ENCODE data around the gene IFI44. TPM values are rescaled to one million over a fixed set of nuclear protein-coding genes. Genes with fewer than 3 reads are reported as not detected.

Gene IFI44
- total RNA-seq, 1 donor from 2014 or later: not detected

DNA sequence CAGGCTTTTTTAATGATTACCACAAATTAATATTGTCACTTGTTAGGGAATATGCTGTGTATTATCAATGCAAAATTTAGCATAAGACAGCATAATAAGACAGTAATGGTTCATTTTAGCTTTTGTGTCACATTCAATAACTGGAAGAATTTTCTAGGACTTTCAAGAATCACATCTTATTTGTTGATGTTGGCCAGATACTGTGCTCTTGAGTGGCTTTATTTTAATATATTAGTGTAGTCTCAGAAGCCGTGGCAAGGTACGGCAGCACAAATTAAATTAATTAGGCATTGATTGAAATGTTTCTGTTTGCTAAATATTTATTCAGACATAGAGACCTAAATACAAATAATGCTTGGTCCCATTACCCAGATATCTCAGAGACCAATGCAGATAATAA, 19.0 kb upstream of the IFI44 start:
- no peak overlapping the region for H3K4me3 Mint-ChIP-seq (ENCODE audit: low read depth)
- TF ChIP-seq, protein P1, sequence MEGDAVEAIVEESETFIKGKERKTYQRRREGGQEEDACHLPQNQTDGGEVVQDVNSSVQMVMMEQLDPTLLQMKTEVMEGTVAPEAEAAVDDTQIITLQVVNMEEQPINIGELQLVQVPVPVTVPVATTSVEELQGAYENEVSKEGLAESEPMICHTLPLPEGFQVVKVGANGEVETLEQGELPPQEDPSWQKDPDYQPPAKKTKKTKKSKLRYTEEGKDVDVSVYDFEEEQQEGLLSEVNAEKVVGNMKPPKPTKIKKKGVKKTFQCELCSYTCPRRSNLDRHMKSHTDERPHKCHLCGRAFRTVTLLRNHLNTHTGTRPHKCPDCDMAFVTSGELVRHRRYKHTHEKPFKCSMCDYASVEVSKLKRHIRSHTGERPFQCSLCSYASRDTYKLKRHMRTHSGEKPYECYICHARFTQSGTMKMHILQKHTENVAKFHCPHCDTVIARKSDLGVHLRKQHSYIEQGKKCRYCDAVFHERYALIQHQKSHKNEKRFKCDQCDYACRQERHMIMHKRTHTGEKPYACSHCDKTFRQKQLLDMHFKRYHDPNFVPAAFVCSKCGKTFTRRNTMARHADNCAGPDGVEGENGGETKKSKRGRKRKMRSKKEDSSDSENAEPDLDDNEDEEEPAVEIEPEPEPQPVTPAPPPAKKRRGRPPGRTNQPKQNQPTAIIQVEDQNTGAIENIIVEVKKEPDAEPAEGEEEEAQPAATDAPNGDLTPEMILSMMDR (IDR thresholded peaks at IDR 0.05; ENCODE audit: unreplicated experiment): no peak
- no peaks in the 10 kb centered on the region for H3K36me3 Mint-ChIP-seq (ENCODE audit: insufficient read depth)
- no peak overlapping the region for H3K27ac Mint-ChIP-seq
- H3K9me3 Mint-ChIP-seq (ENCODE audit: low read depth): no peaks in the 10 kb centered on the region
- DNase-seq (ENCODE audit: low spot score, unreplicated experiment): no peak
- peaks cover 17% of the 10 kb centered on the region for H3K27me3 Mint-ChIP-seq
- no peaks in the 10 kb centered on the region for H3K4me1 Mint-ChIP-seq (ENCODE audit: low read depth)

DNA sequence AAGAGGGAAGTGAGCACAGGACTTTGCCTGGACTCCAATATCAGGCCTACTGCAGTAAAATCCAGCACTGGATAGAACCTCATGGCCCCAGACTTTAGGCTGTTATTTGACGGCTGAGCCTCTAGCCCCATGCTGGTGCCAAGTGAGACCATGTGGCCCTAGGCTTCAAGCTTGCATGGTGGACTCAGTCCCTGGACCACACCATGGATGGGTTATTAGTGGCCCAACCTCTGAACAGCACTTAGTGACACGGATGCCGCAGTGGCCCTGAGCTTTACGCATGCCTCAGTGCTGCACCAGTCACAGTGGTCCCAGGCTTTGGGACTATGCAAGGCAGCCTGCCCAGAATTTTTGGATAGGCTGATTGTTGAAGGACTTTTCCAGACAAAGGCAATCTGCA, 16.4 kb upstream of the IFI44 start:
- Mint-ChIP-seq H3K36me3 (ENCODE audit: insufficient read depth) (no peaks in the 10 kb centered on the region), H3K9me3 (ENCODE audit: low read depth) (no peaks in the 10 kb centered on the region), H3K27me3 (peaks cover 16% of the 10 kb centered on the region), H3K4me1 (ENCODE audit: low read depth) (no peaks in the 10 kb centered on the region), H3K4me3 (ENCODE audit: low read depth) (no peak overlapping the region), H3K27ac (no peak overlapping the region)
- TF ChIP-seq, protein P1 (IDR thresholded peaks at IDR 0.05; ENCODE audit: unreplicated experiment): no peak
- no peak for DNase-seq (ENCODE audit: low spot score, unreplicated experiment)

DNA sequence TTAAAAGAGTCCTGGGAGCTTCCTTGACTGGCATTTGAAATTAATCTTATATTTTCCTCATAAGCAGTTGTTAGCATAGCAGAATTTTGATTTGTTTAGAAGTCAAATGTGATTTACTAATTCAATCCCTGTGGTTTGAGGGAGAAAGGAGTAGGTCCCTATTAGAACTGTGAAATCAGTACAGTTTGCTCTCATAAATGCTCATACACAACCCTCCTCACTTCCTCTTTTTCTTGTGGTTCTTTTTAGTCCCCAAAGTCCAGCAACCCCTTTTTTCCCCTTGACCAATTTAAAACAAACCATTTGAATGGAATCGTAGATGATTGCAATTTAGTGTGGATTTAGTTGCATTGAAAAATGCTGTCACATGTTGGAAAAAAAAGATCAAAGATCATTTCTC, 9.2 kb upstream of the IFI44 start:
- no peaks in the 10 kb centered on the region for H3K4me1 Mint-ChIP-seq (ENCODE audit: low read depth)

DNA sequence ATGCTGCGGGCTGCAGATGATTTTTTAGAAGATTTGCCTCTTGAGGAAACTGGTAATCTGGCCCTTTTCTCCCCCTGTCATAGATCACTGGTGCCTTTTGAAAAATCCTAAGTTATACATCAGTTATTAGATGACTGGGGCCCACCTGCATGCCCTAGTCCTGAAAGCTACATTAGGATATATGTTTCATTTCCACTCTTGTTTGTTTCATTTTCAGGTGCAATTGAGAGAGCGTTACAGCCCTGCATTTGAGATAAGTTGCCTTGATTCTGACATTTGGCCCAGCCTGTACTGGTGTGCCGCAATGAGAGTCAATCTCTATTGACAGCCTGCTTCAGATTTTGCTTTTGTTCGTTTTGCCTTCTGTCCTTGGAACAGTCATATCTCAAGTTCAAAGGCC, 8.1 kb upstream of the IFI44 start:
- TF ChIP-seq, protein P1 (IDR thresholded peaks at IDR 0.05; ENCODE audit: unreplicated experiment): no peak
- Mint-ChIP-seq H3K9me3 (ENCODE audit: low read depth) (peaks cover 13% of the 10 kb centered on the region), H3K27ac (no peak overlapping the region), H3K4me1 (ENCODE audit: low read depth) (no peaks in the 10 kb centered on the region), H3K27me3 (peaks cover 9% of the 10 kb centered on the region), H3K4me3 (ENCODE audit: low read depth) (no peak overlapping the region), H3K36me3 (ENCODE audit: insufficient read depth) (no peaks in the 10 kb centered on the region)
- no peak for DNase-seq (ENCODE audit: low spot score, unreplicated experiment)

More for the DNA sequence above, 9.2 kb upstream of the IFI44 start:
- no peak for DNase-seq (ENCODE audit: low spot score, unreplicated experiment)
- no peaks in the 10 kb centered on the region for H3K36me3 Mint-ChIP-seq (ENCODE audit: insufficient read depth)
- peaks cover 8% of the 10 kb centered on the region for H3K9me3 Mint-ChIP-seq (ENCODE audit: low read depth)
- H3K27me3 Mint-ChIP-seq: peaks cover 9% of the 10 kb centered on the region
- no peak overlapping the region for H3K27ac Mint-ChIP-seq
- no peak overlapping the region for H3K4me3 Mint-ChIP-seq (ENCODE audit: low read depth)
- TF ChIP-seq, protein P1 (IDR thresholded peaks at IDR 0.05; ENCODE audit: unreplicated experiment): no peak

DNA sequence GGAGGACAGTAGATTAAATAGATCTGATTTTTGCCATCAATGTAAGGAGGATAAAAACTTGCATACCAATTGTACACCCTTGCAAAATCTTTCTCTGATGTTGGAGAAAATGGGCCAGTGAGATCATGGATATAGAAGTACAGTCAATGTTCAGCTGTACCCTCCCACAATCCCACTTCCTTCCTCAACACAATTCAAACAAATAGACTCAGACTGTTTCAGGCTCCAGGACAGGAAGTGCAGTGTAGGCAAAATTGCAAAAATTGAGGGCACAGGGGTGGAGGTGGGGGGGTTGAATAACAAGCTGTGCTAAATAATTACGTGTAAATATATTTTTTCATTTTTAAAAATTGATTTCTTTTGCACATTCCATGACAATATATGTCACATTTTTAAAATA, 3.9 kb upstream of the IFI44 start:
- Mint-ChIP-seq H3K4me3 (ENCODE audit: low read depth) (no peak overlapping the region), H3K36me3 (ENCODE audit: insufficient read depth) (no peaks in the 10 kb centered on the region), H3K27ac (no peak overlapping the region), H3K27me3 (peaks cover 5% of the 10 kb centered on the region), H3K9me3 (ENCODE audit: low read depth) (peaks cover 19% of the 10 kb centered on the region), H3K4me1 (ENCODE audit: low read depth) (no peaks in the 10 kb centered on the region)
- no peak for DNase-seq (ENCODE audit: low spot score, unreplicated experiment)
- TF ChIP-seq, protein P1 (IDR thresholded peaks at IDR 0.05; ENCODE audit: unreplicated experiment): no peak
